ENCODE data around the gene GABRG1. TPM values are rescaled to one million over a fixed set of nuclear protein-coding genes. Genes with fewer than 3 reads are reported as not detected.

Gene GABRG1
- not detected in 2 replicates for total RNA-seq

- no peak for DNase-seq
These were observed at the start of gene GABRG1 for GRCh38 chr4:46123913-46124755. TSS of gene GABRG1 (minus strand) at chr4:46124054. CDS start at chr4:46123913, 141 bp downstream.

- DNase-seq, result no peak
These were observed 23.1 kb upstream of the GABRG1 start for GRCh38 chr4:46146993-46147392.

- DNase-seq, result no peak
These were observed 7.7 kb upstream of the GABRG1 start for GRCh38 chr4:46131498-46132057.

- DNase-seq, result no peak
These were observed 1.0 kb upstream of the GABRG1 start for GRCh38 chr4:46124773-46125413.

- DNase-seq, result no peak
These were observed 42.2 kb downstream of the GABRG1 start for GRCh38 chr4:46081674-46082073.

- no peak for DNase-seq
These were observed 42.6 kb downstream of the GABRG1 start for GRCh38 chr4:46081248-46081647.

- no peak for DNase-seq
These were observed 50.1 kb downstream of the GABRG1 start for GRCh38 chr4:46073778-46074177.

GRCh38 chr4:46051392-46051791, 72.5 kb downstream of the GABRG1 start:
- no peak for DNase-seq

GRCh38 chr4:46032056-46032455, 91.8 kb downstream of the GABRG1 start:
- no peak for DNase-seq

GRCh38 chr4:46016306-46016705, 107.5 kb downstream of the GABRG1 start:
- DNase-seq, result no peak

- no peak for DNase-seq
These were observed 131.1 kb downstream of the GABRG1 start for GRCh38 chr4:45992728-45993127.

- no peak for DNase-seq
These were observed 134.1 kb downstream of the GABRG1 start for GRCh38 chr4:45989775-45990174.

- DNase-seq, result no peak
These were observed 136.0 kb downstream of the GABRG1 start for GRCh38 chr4:45987858-45988257.

All from dermis blood vessel endothelial cell (primary cell).